Mucosa of stomach (tissue), 1 donor: ENCODE data around the gene BNC1.

ENCODE experiments used
- H3K27me3 ChIP-seq: one replicate; pipeline ENCODE4 v1.7.0; 2013; ENCODE audit warnings: mild to moderate bottlenecking, low read length; ENCODE audit not compliant: control insufficient read depth, insufficient read depth
- H3K36me3 ChIP-seq: one replicate; pipeline ENCODE4 v1.7.0; 2013; ENCODE audit warnings: low read length; ENCODE audit not compliant: control insufficient read depth, insufficient read depth
- H3K4me1 ChIP-seq: one replicate; pipeline ENCODE4 v1.7.0; 2013; ENCODE audit warnings: mild to moderate bottlenecking, low read length; ENCODE audit not compliant: control insufficient read depth, insufficient read depth
- H3K4me3 ChIP-seq: one replicate; pipeline ENCODE4 v1.7.0; 2013; ENCODE audit warnings: low read length
- H3K9ac ChIP-seq: one replicate; pipeline ENCODE4 v1.7.0; 2013; ENCODE audit warnings: mild to moderate bottlenecking, low read length, moderate library complexity
- H3K9me3 ChIP-seq: one replicate; pipeline ENCODE4 v1.7.0; 2013; ENCODE audit warnings: mild to moderate bottlenecking, low read length, moderate library complexity; ENCODE audit not compliant: control insufficient read depth
- donor health status: Pancreatic carcinoma.

Gene BNC1

DNA sequence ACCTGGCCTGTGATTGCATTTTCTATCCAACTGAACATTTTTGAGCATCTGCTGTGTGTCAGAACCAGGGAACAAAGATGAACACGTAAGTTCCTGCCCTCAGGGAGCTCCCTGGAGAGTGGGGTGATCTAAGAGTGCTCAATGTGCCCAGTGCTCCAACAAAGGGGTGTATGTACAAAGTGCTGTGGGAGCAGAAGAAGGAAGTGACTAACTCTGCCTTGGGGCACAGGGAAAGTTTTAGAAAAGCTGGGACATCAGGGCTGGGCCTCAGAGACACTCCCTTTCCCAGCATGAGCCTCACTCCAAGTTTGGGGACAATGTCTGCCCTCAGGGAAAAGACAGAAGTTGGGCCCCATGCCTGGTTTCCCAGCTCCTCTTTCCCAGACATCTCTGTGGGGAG, 27.6 kb upstream of the BNC1 start:
- Histone ChIP-seq H3K27me3 (no peaks in the 10 kb centered on the region), H3K36me3 (no peaks in the 10 kb centered on the region), H3K9ac (no peak overlapping the region), H3K4me3 (no peak overlapping the region), H3K4me1 (no peaks in the 10 kb centered on the region), H3K9me3 (no peaks in the 10 kb centered on the region)

DNA sequence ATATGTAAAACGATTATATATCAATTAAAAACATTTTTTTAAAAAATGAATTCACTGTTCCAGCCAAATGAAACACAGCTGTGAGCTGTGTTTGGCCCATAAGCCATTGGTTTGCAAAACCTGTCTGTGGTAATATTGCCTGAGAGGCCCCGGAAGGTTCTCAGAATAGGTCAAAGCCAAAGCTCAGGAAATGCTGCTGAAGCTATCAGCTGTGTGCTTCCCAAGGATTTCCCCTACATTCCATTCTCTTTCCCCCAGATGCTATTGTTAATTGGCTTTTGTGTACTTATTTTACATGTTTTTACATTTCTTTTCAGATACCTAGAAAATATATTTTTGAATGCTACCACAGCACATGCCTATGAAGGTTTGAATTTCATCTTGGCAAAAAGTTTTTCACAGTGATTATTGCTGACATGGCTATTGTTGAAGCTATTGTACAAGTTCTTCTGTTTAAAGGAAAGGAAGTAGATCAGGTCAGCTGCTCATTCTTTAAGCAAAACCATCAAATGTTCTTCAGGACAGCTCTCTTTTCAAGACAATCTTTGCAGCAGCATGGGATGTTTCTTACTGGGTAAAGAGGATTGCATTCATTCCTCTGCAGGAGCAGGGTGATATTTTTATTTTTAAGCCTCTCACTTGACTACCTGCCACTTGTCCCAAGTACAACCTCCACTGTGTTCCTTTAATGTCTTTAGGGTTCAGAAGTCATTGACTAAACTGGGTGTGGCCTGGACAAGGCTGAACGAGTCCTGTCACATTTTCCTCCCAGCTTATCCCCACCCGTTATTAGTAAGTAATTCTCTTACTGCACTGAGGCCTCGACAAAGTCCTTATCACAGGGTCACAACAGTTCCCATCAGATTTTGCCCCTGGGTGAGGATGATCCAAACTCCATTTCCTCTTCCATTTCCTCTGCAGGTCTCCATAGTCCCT, 26.3 kb upstream of the BNC1 start:
- H3K4me3 ChIP-seq, result no peak overlapping the region
- H3K9ac ChIP-seq, result no peak overlapping the region
- no peaks in the 10 kb centered on the region for H3K27me3 ChIP-seq
- H3K9me3 ChIP-seq, result no peaks in the 10 kb centered on the region
- peaks cover 3% of the 10 kb centered on the region for H3K4me1 ChIP-seq
- no peaks in the 10 kb centered on the region for H3K36me3 ChIP-seq

DNA sequence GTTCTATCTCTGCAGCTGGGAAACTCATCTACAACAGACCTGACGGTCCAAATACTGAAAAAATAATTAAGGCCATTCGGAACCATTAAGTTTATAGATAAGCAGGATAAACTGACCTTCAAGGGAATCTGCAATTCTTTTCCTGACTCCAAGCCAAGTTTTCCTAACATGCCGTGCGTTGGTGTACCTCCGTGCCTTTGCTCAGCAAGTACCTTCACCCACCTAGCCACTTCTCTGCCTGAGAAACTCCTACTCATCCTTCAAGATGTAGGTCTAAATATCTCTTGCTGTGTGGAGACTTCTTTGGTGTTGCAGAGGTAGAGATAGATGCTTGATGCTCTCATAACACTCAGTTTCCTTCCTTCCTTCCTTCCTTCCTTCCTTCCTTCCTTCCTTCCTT, 24.2 kb upstream of the BNC1 start:
- Histone ChIP-seq H3K27me3 (peaks cover 10% of the 10 kb centered on the region), H3K9ac (no peak overlapping the region), H3K4me1 (peaks cover 3% of the 10 kb centered on the region), H3K36me3 (no peaks in the 10 kb centered on the region), H3K4me3 (no peak overlapping the region), H3K9me3 (no peaks in the 10 kb centered on the region)

DNA sequence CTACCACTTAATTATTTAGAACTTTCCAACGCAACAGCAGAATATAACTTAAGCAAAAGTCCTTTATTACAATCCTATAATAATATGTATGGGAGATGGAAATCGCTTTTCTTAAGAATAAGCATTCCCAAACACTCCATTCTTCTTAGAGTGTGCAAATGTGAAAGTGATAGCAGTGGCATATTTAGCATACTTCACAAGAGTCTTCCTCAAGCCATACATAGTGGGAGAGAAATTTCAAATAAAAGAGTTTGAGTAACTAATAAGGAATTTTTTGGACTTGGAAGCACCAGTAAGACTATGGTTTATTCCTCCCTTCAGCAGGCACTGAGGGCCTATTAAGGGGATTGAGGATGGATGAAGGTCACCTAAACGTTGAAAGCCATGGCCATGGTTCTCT, 22.1 kb upstream of the BNC1 start:
- peaks cover 3% of the 10 kb centered on the region for H3K4me1 ChIP-seq
- H3K27me3 ChIP-seq, result peaks cover 10% of the 10 kb centered on the region
- no peaks in the 10 kb centered on the region for H3K36me3 ChIP-seq
- no peaks in the 10 kb centered on the region for H3K9me3 ChIP-seq
- no peak overlapping the region for H3K9ac ChIP-seq
- H3K4me3 ChIP-seq, result no peak overlapping the region

DNA sequence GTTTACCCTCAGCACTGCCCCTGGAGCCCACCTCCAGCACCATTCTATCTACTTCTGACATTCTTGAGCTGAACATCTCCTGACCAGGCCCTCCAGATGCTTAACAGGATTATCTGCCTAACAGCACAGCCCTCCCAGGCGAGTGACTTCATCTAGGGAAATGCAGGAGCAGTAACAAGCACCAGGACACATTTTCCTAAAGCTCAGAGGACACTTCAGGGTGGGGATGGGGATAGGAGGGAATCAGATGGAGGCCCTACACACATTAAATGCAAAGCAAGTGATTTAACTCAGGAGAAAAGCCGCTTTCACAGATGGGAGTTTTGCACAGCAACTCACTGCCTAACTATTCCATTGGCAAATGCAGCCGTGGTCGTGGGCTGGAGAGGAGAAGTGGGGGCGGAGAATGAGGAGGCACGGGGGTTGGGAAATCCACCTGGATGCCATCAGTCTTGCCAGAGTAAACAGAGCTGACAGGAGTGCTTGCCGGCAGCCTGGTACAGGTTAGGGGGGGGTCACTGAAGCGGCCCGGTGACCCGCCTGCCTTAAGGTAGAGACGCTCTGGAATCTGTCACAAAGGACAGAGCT, 21.3 kb upstream of the BNC1 start:
- Histone ChIP-seq H3K36me3 (no peaks in the 10 kb centered on the region), H3K9me3 (no peaks in the 10 kb centered on the region)

GRCh38 chr15:83304861-83305703, 20.6 kb upstream of the BNC1 start:
- H3K4me3 ChIP-seq, result no peak overlapping the region
- H3K36me3 ChIP-seq, result no peaks in the 10 kb centered on the region
- H3K9me3 ChIP-seq, result no peaks in the 10 kb centered on the region

More for the DNA sequence above, 21.3 kb upstream of the BNC1 start:
- no peak overlapping the region for H3K9ac ChIP-seq
- H3K27me3 ChIP-seq, result peaks cover 10% of the 10 kb centered on the region
- H3K4me1 ChIP-seq, result peaks cover 3% of the 10 kb centered on the region
- no peak overlapping the region for H3K4me3 ChIP-seq

GRCh38 chr15:83303535-83303934, 19.1 kb upstream of the BNC1 start:
- H3K36me3 ChIP-seq, result no peaks in the 10 kb centered on the region
- no peak overlapping the region for H3K9ac ChIP-seq
- H3K4me1 ChIP-seq, result peaks cover 3% of the 10 kb centered on the region
- no peaks in the 10 kb centered on the region for H3K9me3 ChIP-seq
- peaks cover 10% of the 10 kb centered on the region for H3K27me3 ChIP-seq
- H3K4me3 ChIP-seq, result no peak overlapping the region

More at GRCh38 chr15:83304861-83305703, 20.6 kb upstream of the BNC1 start:
- Histone ChIP-seq H3K4me1 (peaks cover 3% of the 10 kb centered on the region), H3K27me3 (peaks cover 10% of the 10 kb centered on the region), H3K9ac (no peak overlapping the region)

GRCh38 chr15:83300826-83301225, 16.4 kb upstream of the BNC1 start:
- Histone ChIP-seq H3K36me3 (no peaks in the 10 kb centered on the region), H3K9ac (no peak overlapping the region), H3K4me1 (no peaks in the 10 kb centered on the region), H3K27me3 (peaks cover 10% of the 10 kb centered on the region), H3K9me3 (no peaks in the 10 kb centered on the region), H3K4me3 (no peak overlapping the region)

GRCh38 chr15:83299462-83299861, 15.0 kb upstream of the BNC1 start:
- Histone ChIP-seq H3K4me1 (no peaks in the 10 kb centered on the region), H3K36me3 (no peaks in the 10 kb centered on the region), H3K4me3 (no peak overlapping the region), H3K9ac (no peak overlapping the region), H3K27me3 (no peaks in the 10 kb centered on the region), H3K9me3 (no peaks in the 10 kb centered on the region)

- Histone ChIP-seq H3K9me3 (no peaks in the 10 kb centered on the region), H3K27me3 (peaks cover 1% of the 10 kb centered on the region), H3K9ac (no peak overlapping the region), H3K4me1 (no peaks in the 10 kb centered on the region), H3K4me3 (no peak overlapping the region), H3K36me3 (no peaks in the 10 kb centered on the region)
These were observed 11.0 kb upstream of the BNC1 start for GRCh38 chr15:83295417-83295816.

DNA sequence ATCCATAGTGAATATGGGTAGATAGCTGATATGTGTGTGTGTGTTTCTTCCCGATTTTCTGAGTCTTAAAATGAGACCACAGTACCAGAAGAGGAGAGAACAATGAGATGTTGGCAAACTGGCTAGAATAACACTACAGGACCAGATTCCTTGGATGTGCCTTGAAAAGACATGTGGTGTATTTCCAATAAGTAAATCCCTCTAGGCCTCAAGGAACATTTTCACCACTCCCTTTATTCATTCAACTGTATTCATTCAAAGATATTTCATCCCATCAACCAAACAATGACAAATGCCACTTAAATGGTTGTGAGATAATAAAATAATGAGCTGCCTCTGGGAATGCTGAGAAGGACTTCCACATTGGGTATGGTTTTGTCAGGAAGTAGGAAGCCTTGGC, 8.7 kb upstream of the BNC1 start:
- H3K4me1 ChIP-seq, result no peaks in the 10 kb centered on the region
- H3K9ac ChIP-seq, result no peak overlapping the region
- no peak overlapping the region for H3K4me3 ChIP-seq
- no peaks in the 10 kb centered on the region for H3K36me3 ChIP-seq
- peaks cover 3% of the 10 kb centered on the region for H3K27me3 ChIP-seq
- H3K9me3 ChIP-seq, result no peaks in the 10 kb centered on the region

DNA sequence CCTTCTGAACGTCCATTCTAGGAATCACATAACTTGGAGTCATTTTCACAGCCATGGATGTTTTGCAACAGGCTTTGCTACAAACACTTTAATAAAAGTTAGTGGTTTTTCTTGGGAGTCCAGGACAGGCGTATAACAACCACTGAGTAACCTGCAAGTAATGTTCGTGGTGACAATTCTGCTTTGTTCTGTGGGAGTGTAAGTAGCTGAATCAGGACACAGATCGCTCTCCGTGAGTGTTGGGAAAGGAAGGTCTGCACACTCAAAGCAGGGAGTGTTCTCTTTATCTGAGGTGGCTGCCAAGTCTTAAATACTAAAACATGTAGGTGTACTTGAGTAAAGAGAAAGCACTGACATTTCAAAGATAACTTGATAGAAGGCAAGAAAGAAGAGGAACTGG, 7.9 kb upstream of the BNC1 start:
- H3K36me3 ChIP-seq, result no peaks in the 10 kb centered on the region
- H3K9me3 ChIP-seq, result no peaks in the 10 kb centered on the region
- H3K4me1 ChIP-seq, result no peaks in the 10 kb centered on the region
- no peak overlapping the region for H3K9ac ChIP-seq
- no peak overlapping the region for H3K4me3 ChIP-seq
- H3K27me3 ChIP-seq, result peaks cover 3% of the 10 kb centered on the region
